Measurements from ENCODE around the gene SH2D5.

SH2D5 gene

GRCh38 chr1:20712215-20712577, 20.3 kb downstream of the SH2D5 start:
- H3K9me3 Mint-ChIP-seq = no peaks in the 10 kb centered on the region
- H3K4me3 Mint-ChIP-seq = no peak overlapping the region
- no peak for DNase-seq (ENCODE audit: low spot score)
- H3K4me1 Mint-ChIP-seq (ENCODE audit: low read depth) = peaks cover 2% of the 10 kb centered on the region
- H3K27ac Mint-ChIP-seq = no peak overlapping the region
- H3K36me3 Mint-ChIP-seq (ENCODE audit: low read depth) = no peaks in the 10 kb centered on the region
- peaks cover 19% of the 10 kb centered on the region for H3K27me3 Mint-ChIP-seq (ENCODE audit: low read depth)

DNA sequence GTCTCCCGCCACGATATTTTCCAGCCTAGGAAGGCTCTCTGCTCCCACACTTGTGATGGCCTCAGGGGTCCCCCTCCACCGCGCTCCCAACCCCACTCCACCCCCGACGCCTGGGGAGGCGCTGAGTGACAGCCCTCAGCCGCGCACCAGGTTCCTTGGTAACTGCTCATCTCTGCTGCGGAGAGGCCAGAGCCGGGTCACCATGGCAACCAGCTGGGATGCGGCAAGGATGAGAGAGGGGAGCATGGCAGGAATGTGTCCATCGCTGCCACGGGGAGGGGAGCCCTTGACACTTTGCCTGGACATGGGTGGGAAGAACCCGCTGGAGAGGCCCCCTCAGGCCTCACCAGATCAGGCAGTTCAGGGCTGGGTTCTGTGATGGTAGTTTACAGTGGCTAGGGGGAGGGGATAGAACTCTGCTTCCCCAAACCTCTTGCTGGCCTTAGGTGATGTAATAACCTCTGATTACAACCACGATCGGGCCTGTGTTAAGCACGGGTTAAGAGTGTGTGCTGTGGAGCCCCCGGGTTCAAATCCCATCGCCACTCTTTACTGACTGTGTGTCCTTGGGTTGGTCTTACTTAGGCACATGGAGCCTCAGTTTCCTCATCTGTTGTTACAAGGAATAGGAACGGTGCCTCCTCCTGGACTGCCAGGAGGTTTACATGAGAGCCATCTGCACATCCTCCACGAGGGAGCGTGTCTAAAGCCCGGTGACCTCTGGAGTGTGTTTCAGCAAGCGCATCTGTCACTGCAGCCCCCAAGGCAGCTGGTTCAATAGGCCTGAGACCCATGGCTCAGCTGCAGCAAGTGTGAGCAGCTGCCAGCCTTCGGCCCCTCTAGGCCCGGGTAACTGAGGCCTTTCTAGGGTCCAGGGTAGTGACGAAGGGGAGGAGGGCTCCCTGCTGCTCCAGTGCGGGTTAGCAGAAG, 21.0 kb downstream of the SH2D5 start:
- Mint-ChIP-seq H3K27me3 (ENCODE audit: low read depth) (peaks cover 14% of the 10 kb centered on the region), H3K9me3 (no peaks in the 10 kb centered on the region), H3K4me3 (no peak overlapping the region), H3K27ac (no peak overlapping the region), H3K36me3 (ENCODE audit: low read depth) (no peaks in the 10 kb centered on the region), H3K4me1 (ENCODE audit: low read depth) (peaks cover 2% of the 10 kb centered on the region)
- DNase-seq (ENCODE audit: low spot score) = no peak

- Mint-ChIP-seq H3K4me3 (no peak overlapping the region), H3K36me3 (ENCODE audit: low read depth) (no peaks in the 10 kb centered on the region), H3K27ac (no peak overlapping the region), H3K9me3 (no peaks in the 10 kb centered on the region), H3K4me1 (ENCODE audit: low read depth) (no peaks in the 10 kb centered on the region), H3K27me3 (ENCODE audit: low read depth) (peaks cover 6% of the 10 kb centered on the region)
- DNase-seq (ENCODE audit: low spot score) = no peak
Observed at GRCh38 chr1:20710469-20711284, 21.8 kb downstream of the SH2D5 start.

DNA sequence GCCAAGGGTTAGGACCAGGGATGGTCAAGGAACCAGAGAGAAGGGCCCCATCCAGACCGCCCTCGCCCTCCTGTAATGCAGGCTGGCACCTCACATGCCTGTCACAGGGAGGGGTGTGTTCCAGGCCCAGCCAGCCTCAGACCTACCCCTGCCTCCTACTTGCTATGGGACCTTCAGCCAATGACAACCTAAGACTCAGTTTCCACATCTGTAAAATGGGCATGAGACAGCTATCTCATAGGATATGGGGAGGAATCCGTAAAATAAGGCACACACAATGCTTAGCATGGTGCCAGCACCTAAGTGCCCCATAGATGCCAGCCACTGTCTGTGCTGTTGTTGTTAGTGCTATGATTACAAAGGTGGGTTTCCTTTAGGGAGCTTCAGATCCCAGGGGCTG, 22.6 kb downstream of the SH2D5 start:
- H3K4me3 Mint-ChIP-seq = no peak overlapping the region
- H3K9me3 Mint-ChIP-seq = no peaks in the 10 kb centered on the region
- peaks cover 2% of the 10 kb centered on the region for H3K27me3 Mint-ChIP-seq (ENCODE audit: low read depth)
- DNase-seq (ENCODE audit: low spot score) = no peak
- H3K36me3 Mint-ChIP-seq (ENCODE audit: low read depth) = no peaks in the 10 kb centered on the region
- H3K27ac Mint-ChIP-seq = no peak overlapping the region
- H3K4me1 Mint-ChIP-seq (ENCODE audit: low read depth) = no peaks in the 10 kb centered on the region

GRCh38 chr1:20708891-20709290, 23.6 kb downstream of the SH2D5 start:
- no peak for DNase-seq (ENCODE audit: low spot score)
- Mint-ChIP-seq H3K4me3 (no peak overlapping the region), H3K9me3 (no peaks in the 10 kb centered on the region), H3K27ac (no peak overlapping the region), H3K27me3 (ENCODE audit: low read depth) (peaks cover 2% of the 10 kb centered on the region), H3K36me3 (ENCODE audit: low read depth) (no peaks in the 10 kb centered on the region), H3K4me1 (ENCODE audit: low read depth) (no peaks in the 10 kb centered on the region)

DNA sequence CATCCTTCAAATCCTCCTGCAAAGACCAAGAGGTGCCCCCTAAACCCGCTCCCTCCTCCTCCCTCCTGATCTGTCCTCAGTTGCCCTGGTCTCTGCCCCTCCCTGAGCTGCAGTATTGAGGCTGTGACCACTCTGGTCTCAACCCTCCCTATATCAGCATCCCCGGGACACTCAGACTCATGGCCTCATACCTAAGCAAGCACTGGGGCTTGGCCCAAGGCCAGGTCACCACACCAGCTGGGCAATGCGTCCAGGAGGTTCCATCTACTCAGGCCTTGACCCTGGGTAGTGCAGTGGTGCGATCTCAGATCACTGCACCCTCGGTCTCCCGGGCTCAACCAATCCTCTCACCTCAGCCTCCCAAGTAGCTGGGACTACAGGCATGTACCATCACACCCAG, 24.4 kb downstream of the SH2D5 start:
- Mint-ChIP-seq H3K27ac (no peak overlapping the region), H3K36me3 (ENCODE audit: low read depth) (no peaks in the 10 kb centered on the region), H3K9me3 (no peaks in the 10 kb centered on the region), H3K27me3 (ENCODE audit: low read depth) (peaks cover 2% of the 10 kb centered on the region), H3K4me1 (ENCODE audit: low read depth) (no peaks in the 10 kb centered on the region), H3K4me3 (no peak overlapping the region)
- DNase-seq (ENCODE audit: low spot score) = no peak

DNA sequence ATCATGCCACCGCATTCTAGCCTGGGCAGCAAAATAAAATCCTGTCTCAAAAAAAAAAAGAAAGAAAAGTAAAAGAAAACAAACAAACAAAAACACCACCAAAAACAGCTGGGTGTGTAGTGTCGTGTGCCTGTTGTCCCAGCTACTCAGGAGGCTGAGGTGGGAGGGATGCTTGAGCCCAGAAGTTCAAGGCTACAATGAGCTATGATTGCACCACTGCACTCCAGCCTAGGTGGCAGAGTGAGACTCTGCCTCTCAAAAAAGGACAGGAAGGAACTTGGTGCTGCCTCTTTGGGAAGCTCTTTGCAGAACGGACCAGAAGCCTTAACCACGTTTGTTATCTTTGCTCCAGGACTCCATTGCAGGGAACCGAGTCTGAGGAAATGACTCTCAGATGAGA, 25.7 kb downstream of the SH2D5 start:
- H3K4me1 Mint-ChIP-seq (ENCODE audit: low read depth) = no peaks in the 10 kb centered on the region
- H3K27ac Mint-ChIP-seq = no peak overlapping the region

GRCh38 chr1:20705203-20705755, 27.2 kb downstream of the SH2D5 start:
- H3K27me3 Mint-ChIP-seq (ENCODE audit: low read depth) = peaks cover 2% of the 10 kb centered on the region
- H3K36me3 Mint-ChIP-seq (ENCODE audit: low read depth) = no peaks in the 10 kb centered on the region
- no peak for DNase-seq (ENCODE audit: low spot score)
- H3K4me3 Mint-ChIP-seq = no peak overlapping the region
- H3K27ac Mint-ChIP-seq = no peak overlapping the region
- no peaks in the 10 kb centered on the region for H3K9me3 Mint-ChIP-seq
- no peaks in the 10 kb centered on the region for H3K4me1 Mint-ChIP-seq (ENCODE audit: low read depth)

More for the DNA sequence above, 25.7 kb downstream of the SH2D5 start:
- no peaks in the 10 kb centered on the region for H3K9me3 Mint-ChIP-seq
- H3K4me3 Mint-ChIP-seq = no peak overlapping the region
- no peaks in the 10 kb centered on the region for H3K36me3 Mint-ChIP-seq (ENCODE audit: low read depth)
- peaks cover 2% of the 10 kb centered on the region for H3K27me3 Mint-ChIP-seq (ENCODE audit: low read depth)
- no peak for DNase-seq (ENCODE audit: low spot score)

GRCh38 chr1:20704390-20705202, 27.9 kb downstream of the SH2D5 start:
- H3K4me1 Mint-ChIP-seq (ENCODE audit: low read depth) = no peaks in the 10 kb centered on the region
- H3K36me3 Mint-ChIP-seq (ENCODE audit: low read depth) = no peaks in the 10 kb centered on the region
- H3K27ac Mint-ChIP-seq = no peak overlapping the region
- peaks cover 2% of the 10 kb centered on the region for H3K27me3 Mint-ChIP-seq (ENCODE audit: low read depth)
- H3K4me3 Mint-ChIP-seq = no peak overlapping the region
- DNase-seq (ENCODE audit: low spot score) = no peak
- no peaks in the 10 kb centered on the region for H3K9me3 Mint-ChIP-seq

DNA sequence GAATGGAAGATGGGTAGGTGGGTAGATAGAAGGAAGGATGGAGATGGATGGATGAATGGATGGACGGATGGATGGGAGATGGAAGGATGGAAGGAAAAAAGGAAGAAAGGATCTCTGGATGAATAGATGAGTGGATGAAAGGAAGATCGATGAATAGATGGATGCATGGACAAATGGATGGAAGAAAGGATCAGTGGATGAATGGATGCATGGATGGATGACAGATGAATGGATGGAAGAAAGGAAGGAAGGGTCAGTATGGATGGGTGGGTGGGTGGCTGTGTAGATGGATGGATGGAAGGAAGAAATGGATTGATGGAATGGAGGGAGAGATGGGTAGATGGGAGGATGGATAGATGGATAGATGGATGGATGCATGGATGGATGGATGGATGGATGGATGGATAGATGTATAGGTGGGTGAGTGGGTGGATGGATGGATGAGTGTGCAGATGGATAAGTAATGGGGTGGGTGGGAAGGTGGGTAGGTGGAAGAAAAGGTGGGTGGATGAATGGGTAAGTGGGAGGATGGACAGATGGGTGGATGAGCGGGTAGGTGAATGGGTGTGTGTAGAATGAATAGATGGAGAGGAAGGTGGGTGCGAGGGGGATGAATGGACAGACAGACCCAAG, 29.3 kb downstream of the SH2D5 start:
- H3K4me3 Mint-ChIP-seq = no peak overlapping the region

GRCh38 chr1:20702416-20702815, 30.1 kb downstream of the SH2D5 start:
- H3K36me3 Mint-ChIP-seq (ENCODE audit: low read depth) = no peaks in the 10 kb centered on the region
- H3K9me3 Mint-ChIP-seq = no peaks in the 10 kb centered on the region
- no peak overlapping the region for H3K4me3 Mint-ChIP-seq
- no peak for DNase-seq (ENCODE audit: low spot score)
- no peak overlapping the region for H3K27ac Mint-ChIP-seq
- H3K4me1 Mint-ChIP-seq (ENCODE audit: low read depth) = no peaks in the 10 kb centered on the region
- no peaks in the 10 kb centered on the region for H3K27me3 Mint-ChIP-seq (ENCODE audit: low read depth)

More for the DNA sequence above, 29.3 kb downstream of the SH2D5 start:
- DNase-seq (ENCODE audit: low spot score) = no peak
- H3K27me3 Mint-ChIP-seq (ENCODE audit: low read depth) = peaks cover 2% of the 10 kb centered on the region
- H3K9me3 Mint-ChIP-seq = no peaks in the 10 kb centered on the region
- H3K36me3 Mint-ChIP-seq (ENCODE audit: low read depth) = no peaks in the 10 kb centered on the region
- H3K4me1 Mint-ChIP-seq (ENCODE audit: low read depth) = no peaks in the 10 kb centered on the region
- H3K27ac Mint-ChIP-seq = no peak overlapping the region

DNA sequence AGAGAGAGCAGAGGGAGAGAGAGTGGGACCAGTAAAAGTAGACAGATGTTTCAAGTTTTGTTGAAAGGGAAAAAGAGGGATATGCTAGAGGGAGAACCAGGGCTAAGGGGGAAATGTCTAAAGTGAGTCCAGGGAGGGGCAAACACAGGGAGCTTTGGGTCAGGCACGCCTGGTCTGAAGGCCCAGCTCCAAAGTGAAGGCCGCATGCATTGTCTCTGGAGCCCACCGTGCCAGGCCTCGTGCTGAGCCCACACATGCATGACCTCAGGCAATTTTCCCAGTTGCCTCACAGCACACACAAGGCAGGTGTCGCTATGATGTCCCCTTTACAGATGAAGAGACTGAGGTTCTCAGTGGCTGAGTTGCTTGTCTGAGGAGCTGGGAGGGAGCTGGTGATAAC, 30.7 kb downstream of the SH2D5 start:
- Mint-ChIP-seq H3K4me3 (no peak overlapping the region), H3K4me1 (ENCODE audit: low read depth) (peaks cover 3% of the 10 kb centered on the region), H3K27ac (no peak overlapping the region), H3K36me3 (ENCODE audit: low read depth) (no peaks in the 10 kb centered on the region), H3K9me3 (no peaks in the 10 kb centered on the region), H3K27me3 (ENCODE audit: low read depth) (no peaks in the 10 kb centered on the region)
- DNase-seq (ENCODE audit: low spot score) = no peak

DNA sequence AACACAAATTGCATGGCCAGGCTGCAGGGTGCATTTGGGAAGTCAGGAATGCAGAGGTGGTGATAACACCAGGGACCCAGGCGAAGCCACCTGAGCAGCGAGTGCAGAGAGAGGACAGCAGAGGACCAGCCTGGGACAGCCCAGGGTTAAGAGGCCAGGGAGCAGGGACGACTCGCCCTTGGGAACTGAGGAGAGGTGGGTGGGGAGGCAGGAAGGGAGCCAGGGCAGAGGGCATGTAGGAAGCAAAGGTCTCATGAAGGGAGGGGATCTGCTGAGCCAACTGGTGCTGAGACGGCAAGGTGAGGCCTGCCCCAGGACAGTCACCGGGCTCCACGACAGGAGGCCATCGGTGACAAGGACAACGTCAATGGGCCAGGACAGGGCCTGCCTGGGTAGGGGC, 31.1 kb downstream of the SH2D5 start:
- Mint-ChIP-seq H3K27ac (no peak overlapping the region), H3K4me1 (ENCODE audit: low read depth) (peaks cover 5% of the 10 kb centered on the region), H3K9me3 (no peaks in the 10 kb centered on the region), H3K27me3 (ENCODE audit: low read depth) (no peaks in the 10 kb centered on the region), H3K36me3 (ENCODE audit: low read depth) (no peaks in the 10 kb centered on the region), H3K4me3 (no peak overlapping the region)
- DNase-seq (ENCODE audit: low spot score) = no peak

Data from T-helper 2 cell treated with Interferon-gamma antibody and Interleukin-4, amounts not matched to agents 5 μg/mL and 100 μg/mL, for 36 hours (primary cell).